ENCODE data around the gene RAB7B. TPM values are rescaled to one million over a fixed set of nuclear protein-coding genes. Genes with fewer than 3 reads are reported as not detected.

Gene RAB7B
- total RNA-seq, 6 experiments from 2014 or later = 2.6 to 6.6 (median 5.3) TPM

- no peak for DNase-seq
- peaks cover 5% of the 10 kb centered on the region for H3K27me3 Mint-ChIP-seq (ENCODE audit: insufficient read depth)
- TF ChIP-seq, protein P1, sequence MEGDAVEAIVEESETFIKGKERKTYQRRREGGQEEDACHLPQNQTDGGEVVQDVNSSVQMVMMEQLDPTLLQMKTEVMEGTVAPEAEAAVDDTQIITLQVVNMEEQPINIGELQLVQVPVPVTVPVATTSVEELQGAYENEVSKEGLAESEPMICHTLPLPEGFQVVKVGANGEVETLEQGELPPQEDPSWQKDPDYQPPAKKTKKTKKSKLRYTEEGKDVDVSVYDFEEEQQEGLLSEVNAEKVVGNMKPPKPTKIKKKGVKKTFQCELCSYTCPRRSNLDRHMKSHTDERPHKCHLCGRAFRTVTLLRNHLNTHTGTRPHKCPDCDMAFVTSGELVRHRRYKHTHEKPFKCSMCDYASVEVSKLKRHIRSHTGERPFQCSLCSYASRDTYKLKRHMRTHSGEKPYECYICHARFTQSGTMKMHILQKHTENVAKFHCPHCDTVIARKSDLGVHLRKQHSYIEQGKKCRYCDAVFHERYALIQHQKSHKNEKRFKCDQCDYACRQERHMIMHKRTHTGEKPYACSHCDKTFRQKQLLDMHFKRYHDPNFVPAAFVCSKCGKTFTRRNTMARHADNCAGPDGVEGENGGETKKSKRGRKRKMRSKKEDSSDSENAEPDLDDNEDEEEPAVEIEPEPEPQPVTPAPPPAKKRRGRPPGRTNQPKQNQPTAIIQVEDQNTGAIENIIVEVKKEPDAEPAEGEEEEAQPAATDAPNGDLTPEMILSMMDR (IDR thresholded peaks at IDR 0.05) = no peak
- H3K4me3 Mint-ChIP-seq = no peak overlapping the region
- H3K27ac Mint-ChIP-seq = no peak overlapping the region
- H3K9me3 Mint-ChIP-seq = peaks cover 7% of the 10 kb centered on the region; the same call in 1 of the 2 replicates
- H3K4me1 Mint-ChIP-seq (ENCODE audit: low read depth) = peaks cover 44% of the 10 kb centered on the region
- H3K36me3 Mint-ChIP-seq (ENCODE audit: low read depth) = no peaks in the 10 kb centered on the region; the same call in 1 of the 2 replicates
Measured at GRCh38 chr1:205972491-205973168, 30.6 kb downstream of the RAB7B start.

DNA sequence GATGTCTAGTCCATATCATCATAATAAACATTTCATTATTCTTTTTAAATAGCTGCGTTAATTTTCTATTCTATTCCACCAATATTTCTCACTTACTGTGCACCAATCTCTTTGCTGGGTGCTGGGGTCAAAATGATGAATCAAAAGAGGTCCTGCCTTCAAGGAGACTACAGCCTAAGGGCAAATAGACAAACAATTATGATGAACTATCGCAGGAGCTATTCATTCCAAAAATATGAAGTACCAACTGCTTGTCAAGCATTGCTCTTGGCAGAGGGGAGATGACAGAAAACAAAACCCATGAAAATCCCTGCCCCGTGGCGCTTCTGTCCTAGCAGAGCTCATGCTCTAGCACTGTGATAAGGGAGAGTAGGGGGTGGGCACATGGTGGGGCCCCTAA is 31.1 kb downstream of the RAB7B start:
- Mint-ChIP-seq H3K4me1 (ENCODE audit: low read depth) (peaks cover 42% of the 10 kb centered on the region), H3K4me3 (no peak overlapping the region), H3K27ac (no peak overlapping the region), H3K27me3 (ENCODE audit: insufficient read depth) (peaks cover 10% of the 10 kb centered on the region), H3K9me3 (peaks cover 7% of the 10 kb centered on the region; the same call in 1 of the 2 replicates), H3K36me3 (ENCODE audit: low read depth) (no peaks in the 10 kb centered on the region; the same call in 1 of the 2 replicates)
- DNase-seq = no peak
- TF ChIP-seq, protein P1 (IDR thresholded peaks at IDR 0.05) = no peak

DNA sequence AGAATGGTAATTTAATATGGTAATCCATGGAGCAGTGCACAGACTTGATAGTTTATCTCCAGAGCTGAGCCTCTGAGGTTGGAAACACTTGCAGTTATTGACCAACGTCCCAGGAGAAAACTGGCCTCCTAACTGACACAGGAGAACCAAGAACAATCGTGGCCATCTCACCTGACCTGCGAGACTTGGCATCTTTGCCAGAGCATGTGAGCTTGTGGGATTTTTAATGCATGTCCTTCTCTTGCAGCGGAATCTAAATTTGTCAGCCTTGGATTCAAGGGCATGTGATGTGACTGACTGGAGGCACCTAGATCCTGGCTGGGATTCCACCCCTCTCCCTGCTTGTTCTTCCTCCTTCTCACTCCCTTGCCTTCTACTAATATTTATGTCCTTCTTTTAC is 32.1 kb downstream of the RAB7B start:
- H3K4me1 Mint-ChIP-seq (ENCODE audit: low read depth) = peaks cover 34% of the 10 kb centered on the region
- TF ChIP-seq, protein P1 (IDR thresholded peaks at IDR 0.05) = no peak

GRCh38 chr1:205970486-205970885 is 32.7 kb downstream of the RAB7B start:
- H3K27ac Mint-ChIP-seq = no peak overlapping the region
- H3K9me3 Mint-ChIP-seq = peaks cover 7% of the 10 kb centered on the region; the same call in 1 of the 2 replicates
- DNase-seq = peak; percentile 13
- TF ChIP-seq, protein P1 (IDR thresholded peaks at IDR 0.05) = no peak
- no peak overlapping the region for H3K4me3 Mint-ChIP-seq
- no peaks in the 10 kb centered on the region; the same call in 1 of the 2 replicates for H3K36me3 Mint-ChIP-seq (ENCODE audit: low read depth)
- peaks cover 34% of the 10 kb centered on the region for H3K4me1 Mint-ChIP-seq (ENCODE audit: low read depth)
- peaks cover 11% of the 10 kb centered on the region for H3K27me3 Mint-ChIP-seq (ENCODE audit: insufficient read depth)

More for the DNA sequence above, 32.1 kb downstream of the RAB7B start:
- Mint-ChIP-seq H3K27me3 (ENCODE audit: insufficient read depth) (peaks cover 11% of the 10 kb centered on the region), H3K9me3 (peaks cover 7% of the 10 kb centered on the region; the same call in 1 of the 2 replicates), H3K36me3 (ENCODE audit: low read depth) (no peaks in the 10 kb centered on the region; the same call in 1 of the 2 replicates), H3K27ac (no peak overlapping the region), H3K4me3 (no peak overlapping the region)
- no peak for DNase-seq

DNA sequence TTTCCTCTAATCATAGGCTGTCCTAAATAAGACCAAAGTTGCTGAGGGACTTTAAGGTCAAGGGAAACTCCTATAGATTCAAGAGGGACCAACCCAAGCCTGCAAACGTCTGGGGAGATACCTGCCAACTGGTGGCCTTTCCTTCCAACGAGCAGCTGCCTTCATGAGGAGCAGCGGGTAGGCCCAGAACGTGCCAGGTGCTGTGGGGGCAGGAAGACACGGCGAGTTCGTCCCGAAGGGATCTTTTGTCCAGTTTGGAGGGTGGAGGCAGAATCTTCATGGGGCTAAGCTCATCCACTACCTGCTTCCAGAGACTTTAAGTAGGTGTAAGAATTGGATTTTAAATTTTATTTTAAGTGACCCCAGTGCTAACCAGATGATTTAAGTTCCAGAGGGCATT is 34.0 kb downstream of the RAB7B start:
- Mint-ChIP-seq H3K27me3 (ENCODE audit: insufficient read depth) (peaks cover 11% of the 10 kb centered on the region), H3K4me3 (no peak overlapping the region), H3K36me3 (ENCODE audit: low read depth) (no peaks in the 10 kb centered on the region), H3K4me1 (ENCODE audit: low read depth) (peaks cover 39% of the 10 kb centered on the region), H3K9me3 (peaks cover 4% of the 10 kb centered on the region; the same call in 1 of the 2 replicates), H3K27ac (no peak overlapping the region)
- no peak for DNase-seq
- TF ChIP-seq, protein P1 (IDR thresholded peaks at IDR 0.05) = no peak
